Adrenal gland (tissue), 5 donors: Measurements from ENCODE around the gene C10orf95.

ENCODE experiments used
- CTCF ChIP-seq, 6 experiments: fragments of 450-650 bp in 4 of 6; fragments of 200-600 bp in 2 of 6; sonication (generic) in 1 of 6; IDR thresholded peaks; 1 replicate in 5 of 6; 2 replicates in 1 of 6; pipeline versions ENCODE4 v1.5.1 to v1.8.0; 2016 to 2021; ENCODE audit warnings: antibody characterized with exemption in 6 of 6, mild to moderate bottlenecking in 2 of 6, moderate library complexity in 1 of 6
- POLR2A ChIP-seq, 2 donors: fragments of 450-650 bp; IDR thresholded peaks; one replicate each; pipeline ENCODE4 v1.6.1; 2017; ENCODE audit warnings: antibody characterized with exemption in 2 of 2, mild to moderate bottlenecking in 2 of 2, moderate library complexity in 1 of 2
- donor health status: DM: no; HTN: no; CAD: no.

- TF ChIP-seq CTCF (IDR thresholded peaks at IDR 0.05) (no peak), POLR2A (IDR thresholded peaks at IDR 0.05) (no peak)
Measured at GRCh38 chr10:102400076-102400475, 51.3 kb downstream of the C10orf95 start.
